B cell (primary cell): ENCODE results near the gene MR1. TPM values are rescaled to one million over a fixed set of nuclear protein-coding genes. Genes with fewer than 3 reads are reported as not detected.
A peak's percentile ranks its signal among the peaks of the same experiment; 100 is the strongest.

Experiments used
- ATAC-seq: fragments of 200-7000 bp; cut with Tn5 transposase; one replicate; pipeline ENCODE4 v1.10.0; 2021; ENCODE audit warnings: low read depth, mild to moderate bottlenecking, moderate number of reproducible peaks, moderate library complexity
- CTCF ChIA-PET: fragments of 350-600 bp; sonication (Branson Sonifier 250); formaldehyde crosslinking; loops from one replicate; lab custom pipeline; 2021; ENCODE audit warnings: antibody characterized with exemption, inconsistent platforms; lab: Charles Lee
- POLR2A ChIA-PET: fragments of 350-600 bp; sonication (Branson Sonifier 250); formaldehyde crosslinking; loops from one replicate; lab custom pipeline; 2021; ENCODE audit warnings: antibody characterized with exemption; lab: Charles Lee
- DNase-seq: peaks from one replicate; pipeline ENCODE4 v3.0.0; 2013
- H2AFZ ChIP-seq: 2 replicates; pipeline ENCODE4 v1.6.1; 2012; ENCODE audit warnings: mild to moderate bottlenecking, low read depth, low read length; ENCODE audit not compliant: insufficient read depth, poor library complexity, severe bottlenecking
- H3K27ac ChIP-seq, 2 donors: 1 replicate in 1 of 2; 2 replicates in 1 of 2; pipeline ENCODE4 v1.5.1; 2012 to 2013; ENCODE audit warnings: low read length in 2 of 2, mild to moderate bottlenecking in 2 of 2, moderate library complexity in 1 of 2
- H3K27me3 ChIP-seq, 4 experiments: fragments of 200-600 bp in 1 of 4; sonication (generic) in 1 of 4; replicated peaks in 1 of 4; 1 replicate in 2 of 4; 2 replicates in 2 of 4; pipeline versions ENCODE4 v1.6.1 to v1.7.0; 2013 to 2016; ENCODE audit warnings: low read length in 3 of 4, mild to moderate bottlenecking in 2 of 4, mixed read lengths in 1 of 4, moderate library complexity in 1 of 4; ENCODE audit not compliant: insufficient read depth in 4 of 4, control insufficient read depth in 3 of 4; ENCODE audit errors: control extremely low read depth in 1 of 4
- H3K36me3 ChIP-seq, 2 experiments: replicated peaks in 1 of 2; 1 replicate in 1 of 2; 2 replicates in 1 of 2; pipeline versions ENCODE4 v1.6.1 to v1.7.1; 2013; ENCODE audit warnings: low read length in 1 of 2; ENCODE audit not compliant: insufficient read depth in 2 of 2, control insufficient read depth in 1 of 2; ENCODE audit errors: control extremely low read depth in 1 of 2, extremely low read depth in 1 of 2
- H3K4me1 ChIP-seq, 2 donors: fragments of 200-600 bp in 1 of 2; sonication (generic) in 1 of 2; 1 replicate in 1 of 2; 2 replicates in 1 of 2; pipeline versions ENCODE4 v1.5.1 to v1.6.1; 2013 to 2017; ENCODE audit warnings: low read length in 2 of 2; ENCODE audit not compliant: control insufficient read depth in 2 of 2, insufficient read depth in 2 of 2
- H3K4me2 ChIP-seq: replicated peaks from 2 replicates; pipeline ENCODE3; 2012; ENCODE audit warnings: mild to moderate bottlenecking, low read depth, low read length; ENCODE audit not compliant: poor library complexity, severe bottlenecking
- H3K4me3 ChIP-seq, 5 experiments: fragments of 200-600 bp in 1 of 5; sonication (generic) in 1 of 5; 1 replicate in 3 of 5; 2 replicates in 2 of 5; pipeline versions ENCODE4 v1.5.1 to v1.7.0; 2011 to 2016; ENCODE audit warnings: low read length in 4 of 5, mild to moderate bottlenecking in 4 of 5, low read depth in 2 of 5, control low read depth in 1 of 5, moderate library complexity in 1 of 5; ENCODE audit not compliant: insufficient read depth in 1 of 5; ENCODE audit errors: control extremely low read depth in 1 of 5, extremely low read depth in 1 of 5
- H3K79me2 ChIP-seq: fragments of 200-600 bp; sonication (generic); one replicate; pipeline ENCODE4 v1.6.0; 2016; ENCODE audit warnings: low read length; ENCODE audit not compliant: control insufficient read depth, insufficient read depth
- H3K9ac ChIP-seq: fragments of 200-600 bp; sonication (generic); 2 replicates; pipeline ENCODE4 v1.6.1; 2017; ENCODE audit warnings: mild to moderate bottlenecking, low read length, moderate library complexity
- H3K9me3 ChIP-seq, 3 donors: one replicate each; pipeline versions ENCODE4 v1.6.1 to v1.7.1; 2013; ENCODE audit warnings: low read length in 2 of 3; ENCODE audit not compliant: control insufficient read depth in 2 of 3, insufficient read depth in 1 of 3; ENCODE audit errors: control extremely low read depth in 1 of 3
- H4K20me1 ChIP-seq: 2 replicates; pipeline ENCODE4 v1.6.0; 2012; ENCODE audit warnings: mild to moderate bottlenecking, low read length; ENCODE audit not compliant: insufficient read depth, control insufficient read depth, poor library complexity, severe bottlenecking
- H3K27ac Mint-ChIP-seq: one replicate; pipeline ENCODE4 v1.8.0; 2021; ENCODE audit warnings: mixed read lengths
- H3K27me3 Mint-ChIP-seq: one replicate; pipeline ENCODE4 v1.8.0; 2021; ENCODE audit warnings: mixed read lengths
- H3K4me1 Mint-ChIP-seq: one replicate; pipeline ENCODE4 v1.8.0; 2021; ENCODE audit warnings: mixed read lengths
- H3K4me3 Mint-ChIP-seq: one replicate; pipeline ENCODE4 v1.8.0; 2021; ENCODE audit warnings: mixed read lengths
- H3K9me3 Mint-ChIP-seq: one replicate; pipeline ENCODE4 v1.8.0; 2022; ENCODE audit warnings: mixed read lengths; ENCODE audit not compliant: insufficient read depth
- CTCF ChIP-seq: fragments of 200-600 bp; IDR thresholded peaks from one replicate; pipeline ENCODE4 v1.8.0; 2022; ENCODE audit warnings: antibody characterized with exemption, mild to moderate bottlenecking
- EZH2 ChIP-seq: IDR thresholded peaks from 2 replicates; pipeline ENCODE4 v1.6.1; 2012; ENCODE audit warnings: borderline replicate concordance, low read depth, mild to moderate bottlenecking, moderate library complexity, low read length; ENCODE audit not compliant: insufficient read depth, poor library complexity, severe bottlenecking
- WGBS: methylation state at CpG from one replicate; pipeline ENCODE4 v1.1.5; 2013; ENCODE audit warnings: missing lambda C conversion rate; ENCODE audit not compliant: insufficient coverage; 5-methylcytosine and 5-hydroxymethylcytosine counted together
- intact Hi-C: fragments of 100-400 bp; cut with micrococcal nuclease; formaldehyde crosslinking; loops from one replicate; pipeline ENCODE4 v1.10.0; 2022
- polyA plus RNA-seq: library from polyadenylated mRNA; depleted of rRNA; stranded (reverse); fragments of >200 nt; gene quantifications from 2 replicates; pipeline ENCODE4 v1.2.3, GENCODE V29; 2012
- total RNA-seq, 2 donors: library from RNA; stranded (reverse); fragments of 120-200 nt in 1 of 2; gene quantifications; 1 replicate in 1 of 2; 2 replicates in 1 of 2; pipeline versions ENCODE4 v1.2.3 to v1.2.4, GENCODE V29; 2013 to 2022

The MR1 gene
- total and polyA plus RNA-seq, 2 donors (not counting 1 experiment from before 2014, with no cell fraction given) = 9.5 to 28.2 TPM

DNA sequence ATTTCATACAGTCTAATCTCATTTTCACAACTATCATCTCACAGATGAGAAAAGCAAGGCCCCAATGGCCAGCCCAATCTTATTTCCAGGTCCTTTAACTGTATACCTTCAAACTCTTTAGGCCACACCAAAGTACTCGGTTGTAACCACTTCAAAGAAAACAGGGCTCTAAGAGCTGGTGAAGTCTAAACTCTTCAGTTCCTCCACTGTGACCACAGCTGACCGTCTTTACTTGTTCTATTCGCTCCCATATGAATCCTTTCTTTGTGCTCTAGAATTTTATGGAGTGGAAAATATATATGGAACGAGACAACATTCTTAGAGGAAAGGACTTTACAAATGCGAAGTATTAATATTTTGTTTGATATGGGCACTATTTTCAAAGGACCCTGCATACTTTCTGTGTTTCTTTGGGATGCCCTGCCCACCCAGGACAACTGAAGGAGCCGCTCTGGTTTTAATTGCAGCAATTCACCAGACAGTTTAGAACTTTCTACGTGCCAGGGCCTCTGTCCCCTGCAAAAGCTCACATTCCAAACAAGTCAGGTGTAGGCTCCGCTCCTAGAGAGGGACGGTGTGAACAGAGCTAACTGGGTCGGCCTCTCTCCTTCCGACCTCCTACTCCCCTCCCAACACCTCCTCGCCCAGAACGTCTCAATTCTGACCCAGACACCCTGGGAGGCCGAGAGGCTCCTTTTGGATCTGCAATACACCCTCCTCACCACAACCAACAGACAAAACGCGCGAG is 70.4 kb downstream of the MR1 start:
- WGBS = 22% methylated on average over 9 of the region's 17 CpGs
- ATAC-seq (no peak), DNase-seq (no peak)
- Histone ChIP-seq H3K4me1 (peaks cover 28 to 34% of the 10 kb centered on the region in 2 donors), H3K9ac (peak overlapping the region; percentile 92), H4K20me1 (no peaks in the 10 kb centered on the region), H3K36me3 (no peaks in the 10 kb centered on the region), H3K4me2 (peak overlapping the region; percentile 99), H3K9me3 (no peaks in the 10 kb centered on the region), H2AFZ (peak overlapping the region; percentile 90), H3K4me3 (peak overlapping the region in 4 of 5 experiments; percentile 78 to 87 (median 83)), H3K27me3 (no peaks in the 10 kb centered on the region), H3K27ac (peak overlapping the region; percentile 66 to 85), H3K79me2 (no peaks in the 10 kb centered on the region)
- H3K27me3 Mint-ChIP-seq = no peaks in the 10 kb centered on the region
- H3K27ac Mint-ChIP-seq = peak overlapping the region; percentile 87
- H3K4me3 Mint-ChIP-seq = peak overlapping the region; percentile 90
- TF ChIP-seq CTCF = no peak
- no peak for TF ChIP-seq EZH2
- peaks cover 49% of the 10 kb centered on the region for H3K4me1 Mint-ChIP-seq
- no peaks in the 10 kb centered on the region for H3K9me3 Mint-ChIP-seq
- POLR2A ChIA-PET = interaction anchor here (1.0 to 6.8 kb wide), 11 partner anchors 11 to 82 kb away, joined by 3 to 98 read pairs (median 5); partner anchors contain the start of gene IER5
- CTCF ChIA-PET = interaction anchor here (0.6 to 6.8 kb wide), 13 partner anchors 15 to 104 kb away, joined by 3 to 141 read pairs (median 8); partner anchors contain the start of genes IER5 and MR1
- intact Hi-C loops = loop anchor here (10.0 kb wide), 1 partner anchor 1149 kb away; the partner anchor contains the start of gene CEP350
